Fibroblast of lung (primary cell): ENCODE data around the gene HBM. TPM values are rescaled to one million over a fixed set of nuclear protein-coding genes. Genes with fewer than 3 reads are reported as not detected.
"Not testable (repeated sequence)": the region's sequence is repeated elsewhere in the genome, so short reads cannot be mapped to it uniquely, and the experiment has no call there.

Experiments used
- DNase-seq, 2 donors: peaks; one replicate each; pipeline versions ENCODE4 v3.0.0 to v3.0.0-alpha.2; 2010; ENCODE audit warnings: low read depth in 2 of 2
- H2AFZ ChIP-seq: 2 replicates; pipeline ENCODE4 v1.5.1; 2012; ENCODE audit warnings: low read length, control low read depth, inconsistent platforms
- H3K27ac ChIP-seq: 2 replicates; pipeline ENCODE4 v1.5.1; 2011; ENCODE audit warnings: low read length, control low read depth; ENCODE audit not compliant: insufficient read depth
- H3K27me3 ChIP-seq: 2 replicates; pipeline ENCODE4 v1.5.1; 2011; ENCODE audit warnings: mild to moderate bottlenecking, low read length; ENCODE audit not compliant: control insufficient read depth, insufficient read depth
- H3K36me3 ChIP-seq: 2 replicates; pipeline ENCODE4 v1.5.1; 2011; ENCODE audit warnings: low read length; ENCODE audit not compliant: control insufficient read depth, insufficient read depth
- H3K4me1 ChIP-seq: 2 replicates; pipeline ENCODE4 v1.5.1; 2011; ENCODE audit warnings: low read length; ENCODE audit not compliant: control insufficient read depth, insufficient read depth; ENCODE audit errors: extremely low read depth
- H3K4me2 ChIP-seq: 2 replicates; pipeline ENCODE4 v1.5.1; 2011; ENCODE audit warnings: low read length, control low read depth; ENCODE audit not compliant: insufficient read depth; ENCODE audit errors: extremely low read depth
- H3K4me3 ChIP-seq, 4 experiments: fragments of 200-600 bp in 1 of 4; sonication (generic) in 1 of 4; replicated peaks in 1 of 4; 2 replicates each; pipeline ENCODE4 v1.5.1; 2011 to 2016; ENCODE audit warnings: low read length in 4 of 4, low read depth in 3 of 4, mild to moderate bottlenecking in 3 of 4, control low read depth in 2 of 4, inconsistent platforms in 1 of 4, mixed read lengths in 1 of 4; ENCODE audit not compliant: insufficient read depth in 1 of 4; ENCODE audit errors: control extremely low read depth in 1 of 4
- H3K79me2 ChIP-seq: 2 replicates; pipeline ENCODE4 v1.5.1; 2012; ENCODE audit warnings: mild to moderate bottlenecking, low read length, inconsistent platforms; ENCODE audit not compliant: control insufficient read depth, insufficient read depth
- H3K9ac ChIP-seq: 2 replicates; pipeline ENCODE4 v1.5.1; 2011; ENCODE audit warnings: mild to moderate bottlenecking, low read length, control low read depth; ENCODE audit not compliant: insufficient read depth
- H3K9me3 ChIP-seq: 2 replicates; pipeline ENCODE4 v1.5.1; 2012; ENCODE audit warnings: low read depth, low read length; ENCODE audit not compliant: control insufficient read depth, insufficient read depth
- H4K20me1 ChIP-seq: 2 replicates; pipeline ENCODE4 v1.5.1; 2011; ENCODE audit warnings: low read length; ENCODE audit not compliant: control insufficient read depth, insufficient read depth; ENCODE audit errors: extremely low read depth
- CTCF ChIP-seq, 2 donors: IDR thresholded peaks in 1 of 2; conservative IDR thresholded peaks in 1 of 2; 1 replicate in 1 of 2; 2 replicates in 1 of 2; pipeline ENCODE4 v1.5.1; 2011 to 2012; ENCODE audit warnings: low read length in 2 of 2, control low read depth in 1 of 2, inconsistent platforms in 1 of 2, low read depth in 1 of 2, mild to moderate bottlenecking in 1 of 2
- EZH2 ChIP-seq: IDR thresholded peaks from 2 replicates; pipeline ENCODE4 v1.5.1; 2012; ENCODE audit warnings: low read length, control low read depth, mild to moderate bottlenecking; ENCODE audit errors: missing control alignments
- polyA plus RNA-seq, 2 donors: library from polyadenylated mRNA; depleted of rRNA in 1 of 2; stranded (reverse) in 1 of 2; unstranded in 1 of 2; fragments of >200 nt; gene quantifications; 2 replicates each; pipeline ENCODE4 v1.2.1, GENCODE V29; 2011 to 2012; ENCODE audit warnings: missing spikeins in 1 of 2
- total RNA-seq: library from RNA; depleted of rRNA; stranded (reverse); fragments of >200 nt; gene quantifications from 2 replicates; pipeline ENCODE4 v1.2.1, GENCODE V29; 2014

Gene HBM
- total and polyA plus RNA-seq, 2 donors (not counting 1 experiment from before 2014, with no cell fraction given): not detected

- DNase-seq: no peak
- H3K27ac ChIP-seq: no peak overlapping the region
- H3K9me3 ChIP-seq: no peaks in the 10 kb centered on the region
- no peak overlapping the region for H2AFZ ChIP-seq
- TF ChIP-seq EZH2 (peak; percentile 9), CTCF (conservative IDR thresholded peaks at IDR 0.05 in 1 of 2, IDR thresholded peaks at IDR 0.05 in 1 of 2; ENCODE audit: low read depth in 1 of 2, low read length in 2 of 2) (no peak)
- H3K4me2 ChIP-seq: no peak overlapping the region
- H3K27me3 ChIP-seq: peaks cover 37% of the 10 kb centered on the region
- H3K36me3 ChIP-seq: no peaks in the 10 kb centered on the region
- H3K9ac ChIP-seq: no peak overlapping the region
- H3K4me1 ChIP-seq: no peaks in the 10 kb centered on the region
- H4K20me1 ChIP-seq: no peaks in the 10 kb centered on the region
- no peaks in the 10 kb centered on the region for H3K79me2 ChIP-seq
- H3K4me3 ChIP-seq: no peak overlapping the region
These were observed 2.6 kb downstream of the HBM start for GRCh38 chr16:168424-168823.

GRCh38 chr16:169014-169413 lies 3.2 kb downstream of the HBM start:
- no peak overlapping the region for H2AFZ ChIP-seq
- H3K4me2 ChIP-seq: no peak overlapping the region
- no peak overlapping the region for H3K27ac ChIP-seq
- DNase-seq: no peak
- TF ChIP-seq CTCF (conservative IDR thresholded peaks at IDR 0.05 in 1 of 2, IDR thresholded peaks at IDR 0.05 in 1 of 2; ENCODE audit: low read depth in 1 of 2, low read length in 2 of 2) (no peak), EZH2 (no peak)
- no peaks in the 10 kb centered on the region for H3K4me1 ChIP-seq
- peaks cover 37% of the 10 kb centered on the region for H3K27me3 ChIP-seq
- no peaks in the 10 kb centered on the region for H3K9me3 ChIP-seq
- no peaks in the 10 kb centered on the region for H4K20me1 ChIP-seq
- no peaks in the 10 kb centered on the region for H3K36me3 ChIP-seq
- H3K9ac ChIP-seq: no peak overlapping the region
- H3K79me2 ChIP-seq: no peaks in the 10 kb centered on the region
- H3K4me3 ChIP-seq: no peak overlapping the region

- DNase-seq: peak in 1 of 2 donors; percentile 21
These were observed 4.3 kb downstream of the HBM start for GRCh38 chr16:170088-170507.

More at GRCh38 chr16:170088-170507, 4.3 kb downstream of the HBM start:
- not testable (repeated sequence) for H3K9me3 ChIP-seq, H3K27ac ChIP-seq, H3K9ac ChIP-seq, H3K4me2 ChIP-seq, H2AFZ ChIP-seq, H3K36me3 ChIP-seq, H3K4me1 ChIP-seq, H4K20me1 ChIP-seq, H3K4me3 ChIP-seq, H3K79me2 ChIP-seq
- H3K27me3 ChIP-seq: peaks cover 41% of the 10 kb centered on the region
